Mesenchymal stem cell (in vitro differentiated cells and primary cell): ENCODE results near the gene ZNF74.
A peak's percentile ranks its signal among the peaks of the same experiment; 100 is the strongest.
"Not testable (repeated sequence)": the region's sequence is repeated elsewhere in the genome, so short reads cannot be mapped to it uniquely, and the experiment has no call there.

Source experiments
- DNase-seq: peaks from one replicate; pipeline ENCODE4 v3.0.0-alpha.2; 2013
- H2AFZ ChIP-seq: one replicate; pipeline ENCODE4 v1.6.1; 2013; ENCODE audit warnings: low read depth, mild to moderate bottlenecking, control low read depth, inconsistent platforms, low read length, moderate library complexity
- H2AK5ac ChIP-seq: 2 replicates; pipeline ENCODE4 v1.6.1; 2013; ENCODE audit warnings: low read length, moderate library complexity, mild to moderate bottlenecking, inconsistent platforms; ENCODE audit not compliant: severe bottlenecking
- H2BK120ac ChIP-seq: one replicate; pipeline ENCODE4 v1.6.1; 2013; ENCODE audit warnings: low read depth, mild to moderate bottlenecking, inconsistent platforms, low read length, moderate library complexity
- H2BK12ac ChIP-seq, 2 experiments: one replicate each; pipeline ENCODE4 v1.6.1; 2013; ENCODE audit warnings: inconsistent platforms in 2 of 2, low read length in 2 of 2, mild to moderate bottlenecking in 2 of 2, moderate library complexity in 2 of 2, control low read depth in 1 of 2
- H2BK15ac ChIP-seq: one replicate; pipeline ENCODE4 v1.6.1; 2013; ENCODE audit warnings: mild to moderate bottlenecking, low read depth, inconsistent platforms; ENCODE audit not compliant: poor library complexity, severe bottlenecking
- H2BK5ac ChIP-seq: 2 replicates; pipeline ENCODE4 v1.6.1; 2013; ENCODE audit warnings: low read depth, mild to moderate bottlenecking, low read length, control low read depth, inconsistent platforms; ENCODE audit not compliant: poor library complexity, severe bottlenecking
- H3K14ac ChIP-seq, 2 experiments: one replicate each; pipeline ENCODE4 v1.6.1; 2013; ENCODE audit warnings: inconsistent platforms in 2 of 2, low read length in 2 of 2, control low read depth in 1 of 2, mild to moderate bottlenecking in 1 of 2, moderate library complexity in 1 of 2
- H3K18ac ChIP-seq, 2 experiments: one replicate each; pipeline ENCODE4 v1.6.1; 2013; ENCODE audit warnings: inconsistent platforms in 2 of 2, low read length in 2 of 2, control low read depth in 1 of 2, low read depth in 1 of 2, mild to moderate bottlenecking in 1 of 2
- H3K23ac ChIP-seq, 2 experiments: one replicate each; pipeline ENCODE4 v1.6.1; 2013; ENCODE audit warnings: inconsistent platforms in 2 of 2, low read length in 2 of 2, mild to moderate bottlenecking in 2 of 2, moderate library complexity in 2 of 2, control low read depth in 1 of 2
- H3K27ac ChIP-seq: 2 replicates; pipeline ENCODE4 v1.5.1; 2013; ENCODE audit warnings: mild to moderate bottlenecking, moderate library complexity, low read length, control low read depth, inconsistent platforms; ENCODE audit not compliant: poor library complexity, severe bottlenecking
- H3K27me3 ChIP-seq, 2 experiments: 2 replicates each; pipeline versions ENCODE4 v1.6.1 to v1.7.0; 2013; ENCODE audit warnings: low read length in 2 of 2, mild to moderate bottlenecking in 2 of 2, moderate library complexity in 2 of 2, control low read depth in 1 of 2, inconsistent platforms in 1 of 2; ENCODE audit not compliant: control insufficient read depth in 1 of 2, insufficient read depth in 1 of 2
- H3K36me3 ChIP-seq, 2 experiments: 2 replicates each; pipeline versions ENCODE4 v1.6.1 to v1.7.0; 2013; ENCODE audit warnings: low read length in 2 of 2, control low read depth in 1 of 2, inconsistent platforms in 1 of 2, low read depth in 1 of 2, mild to moderate bottlenecking in 1 of 2; ENCODE audit not compliant: insufficient read depth in 2 of 2, control insufficient read depth in 1 of 2
- H3K4ac ChIP-seq, 2 experiments: one replicate each; pipeline ENCODE4 v1.6.1; 2013; ENCODE audit warnings: inconsistent platforms in 2 of 2, low read length in 2 of 2, mild to moderate bottlenecking in 2 of 2, moderate library complexity in 2 of 2, control low read depth in 1 of 2, low read depth in 1 of 2
- H3K4me1 ChIP-seq: 2 replicates; pipeline ENCODE4 v1.6.1; 2013; ENCODE audit warnings: low read depth, low read length, control low read depth; ENCODE audit not compliant: control insufficient read depth, insufficient read depth
- H3K4me2 ChIP-seq: 2 replicates; pipeline ENCODE4 v1.6.1; 2013; ENCODE audit warnings: low read length, mild to moderate bottlenecking, inconsistent platforms; ENCODE audit not compliant: poor library complexity, severe bottlenecking
- H3K4me3 ChIP-seq, 2 experiments: 2 replicates each; pipeline versions ENCODE4 v1.5.1 to v1.7.0; 2013; ENCODE audit warnings: low read length in 2 of 2, mild to moderate bottlenecking in 2 of 2, control low read depth in 1 of 2, low read depth in 1 of 2; ENCODE audit not compliant: insufficient read depth in 1 of 2
- H3K79me1 ChIP-seq: replicated peaks from 2 replicates; pipeline ENCODE4 v1.6.1; 2013; ENCODE audit warnings: mild to moderate bottlenecking, control low read depth, low read length, inconsistent platforms; ENCODE audit not compliant: poor library complexity, severe bottlenecking
- H3K9ac ChIP-seq: 2 replicates; pipeline ENCODE4 v1.7.0; 2013; ENCODE audit warnings: mild to moderate bottlenecking, low read length, moderate library complexity
- H3K9me3 ChIP-seq: 2 replicates; pipeline ENCODE4 v1.7.0; 2013; ENCODE audit warnings: mild to moderate bottlenecking, low read length; ENCODE audit not compliant: control insufficient read depth
- H4K8ac ChIP-seq: one replicate; pipeline ENCODE4 v1.6.1; 2013; ENCODE audit warnings: inconsistent platforms, mild to moderate bottlenecking, low read length, moderate library complexity
- H4K91ac ChIP-seq: one replicate; pipeline ENCODE4 v1.6.1; 2013; ENCODE audit warnings: mild to moderate bottlenecking, low read length, inconsistent platforms
- WGBS: methylation state at CpG from one replicate; pipeline ENCODE4 v1.1.7; 2013; ENCODE audit warnings: mixed read lengths; 5-methylcytosine and 5-hydroxymethylcytosine counted together

Gene ZNF74

DNA sequence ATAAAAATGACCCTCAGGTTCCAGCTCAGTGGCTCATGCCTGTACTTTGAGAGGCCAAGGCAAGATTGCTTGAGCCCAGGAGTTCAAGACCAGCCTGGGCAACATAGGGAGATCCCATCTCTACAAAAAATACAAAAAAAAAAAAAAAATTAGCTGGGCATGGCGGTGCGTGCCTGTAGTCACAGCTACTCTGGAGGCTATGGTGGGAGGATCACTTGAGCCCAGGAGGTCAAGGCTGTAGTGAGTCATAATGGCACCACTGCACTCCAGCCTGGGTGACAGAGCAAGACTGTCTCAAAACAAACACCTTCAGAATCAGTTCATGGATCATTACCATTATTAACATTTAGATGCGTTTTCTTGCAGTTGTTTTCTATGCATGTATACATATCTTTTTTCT is 15.4 kb downstream of the ZNF74 start:
- not testable (repeated sequence) for H3K4me1 ChIP-seq, H2BK15ac ChIP-seq, H3K23ac ChIP-seq, H4K91ac ChIP-seq, H3K27ac ChIP-seq, H3K4me3 ChIP-seq, H3K9me3 ChIP-seq, H2AFZ ChIP-seq, H3K9ac ChIP-seq, H3K14ac ChIP-seq, DNase-seq, H3K79me1 ChIP-seq, H2BK120ac ChIP-seq, H3K4ac ChIP-seq, H2AK5ac ChIP-seq, H3K4me2 ChIP-seq, H4K8ac ChIP-seq, H3K18ac ChIP-seq, H2BK12ac ChIP-seq, H3K27me3 ChIP-seq, H2BK5ac ChIP-seq
- 95% methylated on average over 2 of the region's 3 CpGs for WGBS
- H3K36me3 ChIP-seq, result peaks cover 26 to 34% of the 10 kb centered on the region in 2 experiments

DNA sequence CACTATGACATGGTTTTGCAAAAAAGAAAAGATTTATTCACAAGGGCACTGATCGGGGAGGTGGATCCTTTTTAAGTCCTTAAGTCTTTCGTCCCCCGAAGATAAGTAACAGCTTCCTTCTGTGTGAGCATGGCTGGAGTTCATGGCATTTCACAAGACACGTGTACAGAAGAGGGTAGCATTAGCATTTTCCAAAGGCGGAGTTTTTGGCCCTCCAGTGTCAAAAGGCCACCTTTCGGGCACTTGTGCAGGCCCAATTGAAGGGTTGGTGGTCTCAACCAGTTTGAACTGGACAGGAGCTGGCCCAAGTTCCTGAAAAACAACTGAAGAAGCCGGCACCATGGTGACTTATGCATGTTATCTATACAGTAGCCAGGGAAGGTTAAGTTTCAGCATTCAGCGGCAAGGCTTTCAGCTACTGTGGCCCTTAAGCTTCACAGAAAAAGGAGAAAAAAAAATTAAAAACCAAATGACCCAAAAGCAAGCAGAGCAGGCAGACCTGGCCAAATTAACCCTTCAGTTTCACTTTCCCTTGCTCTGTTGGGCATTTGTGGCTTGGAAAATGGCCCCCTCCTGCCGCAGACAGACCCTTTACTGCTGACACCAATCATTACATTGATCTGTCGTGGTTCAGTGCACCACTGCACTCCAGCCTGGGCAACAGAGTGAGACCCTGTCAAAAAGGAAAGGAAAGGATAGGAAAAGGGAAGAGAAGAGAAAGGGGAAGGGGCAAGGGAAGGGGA is 18.7 kb downstream of the ZNF74 start:
- 77% methylated on average over 10 of the region's 10 CpGs for WGBS
- Histone ChIP-seq H2AFZ (no peak overlapping the region), H3K4me2 (no peak overlapping the region), H3K27ac (no peak overlapping the region), H3K27me3 (peaks cover 5 to 6% of the 10 kb centered on the region in 2 experiments), H3K14ac (no peak overlapping the region), H3K4ac (no peak overlapping the region), H3K4me3 (no peak overlapping the region), H2BK12ac (no peak overlapping the region), H3K4me1 (peaks cover 5% of the 10 kb centered on the region), H3K23ac (no peak overlapping the region), H2AK5ac (no peak overlapping the region), H3K18ac (no peak overlapping the region), H3K36me3 (peaks cover 2 to 4% of the 10 kb centered on the region in 2 experiments), H2BK120ac (no peak overlapping the region), H2BK15ac (no peak overlapping the region), H3K9me3 (no peaks in the 10 kb centered on the region), H3K9ac (no peak overlapping the region), H2BK5ac (no peak overlapping the region), H4K91ac (no peak overlapping the region), H4K8ac (peak overlapping the region; percentile 17), H3K79me1 (peaks cover 1% of the 10 kb centered on the region)
- no peak for DNase-seq

DNA sequence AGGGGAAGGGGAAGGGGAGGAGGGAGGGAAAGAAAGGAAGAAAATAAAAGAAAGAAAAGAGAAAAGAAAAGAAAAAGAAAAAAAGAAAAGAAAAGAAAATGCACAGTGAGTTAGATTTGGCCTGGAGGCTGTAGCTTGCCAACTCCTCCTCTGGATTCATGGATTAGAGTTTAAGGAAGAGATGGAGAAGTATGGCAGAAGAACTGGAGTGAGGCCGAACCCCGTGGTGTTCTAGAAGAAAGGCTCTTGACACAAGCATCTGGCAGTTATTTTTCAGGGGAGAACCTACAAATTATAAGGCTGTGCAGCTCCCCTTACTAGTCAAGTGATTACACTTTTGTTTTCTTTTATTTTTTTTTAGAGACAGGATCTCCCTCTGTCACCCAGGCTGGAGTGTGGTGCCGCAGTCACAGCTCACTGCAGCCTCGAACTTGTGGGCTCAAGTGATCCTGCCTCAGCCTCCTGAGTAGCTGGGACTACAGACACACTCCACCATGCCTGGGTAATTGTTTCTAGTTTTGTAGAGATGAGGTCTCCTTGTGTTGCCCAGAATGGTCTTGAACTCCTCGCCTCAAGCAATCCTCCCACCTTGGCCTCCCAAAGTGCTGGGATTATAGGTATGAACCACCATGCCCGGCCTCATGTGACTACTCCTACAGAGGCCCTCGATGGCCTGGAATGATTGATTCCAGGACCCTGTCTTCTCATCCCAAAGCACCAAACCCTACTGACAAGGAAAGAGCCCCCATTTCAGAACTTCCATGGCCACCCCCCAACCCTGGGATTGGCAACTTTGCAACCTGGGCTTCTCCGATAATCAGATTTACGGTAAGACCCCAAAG is 19.5 kb downstream of the ZNF74 start:
- Histone ChIP-seq H2AFZ (no peak overlapping the region), H3K4me1 (peaks cover 8% of the 10 kb centered on the region), H2BK120ac (no peak overlapping the region), H3K9me3 (no peaks in the 10 kb centered on the region), H3K23ac (no peak overlapping the region), H2AK5ac (no peak overlapping the region), H3K79me1 (peaks cover 1% of the 10 kb centered on the region), H4K8ac (no peak overlapping the region), H2BK15ac (no peak overlapping the region), H3K9ac (no peak overlapping the region), H3K4ac (no peak overlapping the region), H3K27ac (no peak overlapping the region), H3K36me3 (no peaks in the 10 kb centered on the region), H3K4me3 (no peak overlapping the region), H4K91ac (no peak overlapping the region), H2BK12ac (no peak overlapping the region), H2BK5ac (no peak overlapping the region), H3K14ac (no peak overlapping the region), H3K18ac (no peak overlapping the region), H3K27me3 (peaks cover 5 to 6% of the 10 kb centered on the region in 2 experiments), H3K4me2 (no peak overlapping the region)
- 92% methylated on average over 9 of the region's 9 CpGs for WGBS
- no peak for DNase-seq

DNA sequence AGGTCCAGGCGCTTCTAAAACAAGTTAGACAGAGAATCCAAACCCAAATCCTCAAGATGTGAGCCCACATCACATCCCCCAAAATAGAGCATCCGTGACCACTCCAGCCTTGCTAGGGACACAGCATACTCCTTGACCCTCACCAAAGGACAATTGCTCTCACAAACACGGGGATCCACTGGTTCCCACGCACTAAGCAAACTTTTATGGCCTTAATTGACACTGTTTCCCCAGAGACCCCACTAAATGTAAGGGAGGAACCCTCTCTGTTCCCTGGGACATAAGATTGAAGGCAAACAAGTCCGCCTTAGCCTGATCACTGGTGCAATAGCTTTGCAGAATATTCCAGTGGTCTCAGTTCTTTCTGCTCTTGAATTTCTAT is 20.1 kb downstream of the ZNF74 start:
- no peak overlapping the region for H4K8ac ChIP-seq
- H3K14ac ChIP-seq, result no peak overlapping the region
- H3K23ac ChIP-seq, result no peak overlapping the region
- H4K91ac ChIP-seq, result no peak overlapping the region
- H2AK5ac ChIP-seq, result no peak overlapping the region
- no peak overlapping the region for H2BK15ac ChIP-seq
- no peak for DNase-seq
- no peaks in the 10 kb centered on the region for H3K9me3 ChIP-seq
- H3K36me3 ChIP-seq, result no peaks in the 10 kb centered on the region
- H2BK12ac ChIP-seq, result no peak overlapping the region
- 92% methylated on average over 5 of the region's 5 CpGs for WGBS
- no peak overlapping the region for H2AFZ ChIP-seq
- H3K4ac ChIP-seq, result no peak overlapping the region
- H3K27me3 ChIP-seq, result peaks cover 5 to 6% of the 10 kb centered on the region in 2 experiments
- H3K9ac ChIP-seq, result no peak overlapping the region
- no peak overlapping the region for H3K4me2 ChIP-seq
- no peak overlapping the region for H3K18ac ChIP-seq
- no peak overlapping the region for H2BK120ac ChIP-seq
- H2BK5ac ChIP-seq, result no peak overlapping the region
- peaks cover 9% of the 10 kb centered on the region for H3K4me1 ChIP-seq
- no peaks in the 10 kb centered on the region for H3K79me1 ChIP-seq
- H3K27ac ChIP-seq, result no peak overlapping the region
- no peak overlapping the region for H3K4me3 ChIP-seq
